Endothelial cell of umbilical vein (primary cell): Measurements from ENCODE around the gene MARK2. TPM values are rescaled to one million over a fixed set of nuclear protein-coding genes. Genes with fewer than 3 reads are reported as not detected.

ENCODE experiments used
- BruUV-seq: library from RNA; stranded (reverse); fragments of 400-500 nt; replicated peaks from 2 replicates; lab custom pipeline; 2021; lab: Mats Ljungman, UMichigan
- CTCF ChIA-PET: fragments of 300-600, 350-600 bp; sonication (Branson Sonifier 250); formaldehyde crosslinking; loops from one replicate; lab custom pipeline; 2021; ENCODE audit warnings: antibody characterized with exemption, inconsistent platforms; lab: Charles Lee
- POLR2A ChIA-PET: fragments of 300-600, 350-600 bp; sonication (Branson Sonifier 250); formaldehyde crosslinking; loops from one replicate; lab custom pipeline; 2021; ENCODE audit warnings: antibody characterized with exemption, inconsistent platforms; lab: Charles Lee
- DNase-seq: peaks from one replicate; pipeline ENCODE4 v3.0.0-alpha.2; 2011; ENCODE audit warnings: low read depth, low spot score
- FAIRE-seq: peaks from 2 replicates; lab custom pipeline; 2011; peaks lifted over from hg19 to GRCh38; lab: Jason Lieb, UNC
- H2AFZ ChIP-seq: 2 replicates; pipeline ENCODE4 v1.6.0; 2012; ENCODE audit warnings: low read depth, low read length, control low read depth, inconsistent platforms
- H3K27ac ChIP-seq: 2 replicates; pipeline ENCODE4 v1.5.1; 2011; ENCODE audit warnings: low read depth, mild to moderate bottlenecking, control low read depth, low read length, moderate library complexity; ENCODE audit not compliant: insufficient read depth
- H3K27me3 ChIP-seq, 2 experiments: 2 replicates each; pipeline versions ENCODE4 v1.6.0 to v1.6.1; 2011; ENCODE audit warnings: low read length in 2 of 2, mixed read lengths in 1 of 2; ENCODE audit not compliant: control insufficient read depth in 2 of 2, insufficient read depth in 2 of 2
- H3K36me3 ChIP-seq, 2 experiments: 2 replicates in 1 of 2; 3 replicates in 1 of 2; pipeline ENCODE4 v1.5.1; 2011; ENCODE audit warnings: low read length in 2 of 2, mild to moderate bottlenecking in 1 of 2, moderate library complexity in 1 of 2; ENCODE audit not compliant: control insufficient read depth in 2 of 2, insufficient read depth in 2 of 2; ENCODE audit errors: extremely low read depth in 1 of 2
- H3K4me1 ChIP-seq: 3 replicates; pipeline ENCODE4 v1.5.1; 2011; ENCODE audit warnings: mild to moderate bottlenecking, low read length; ENCODE audit not compliant: control insufficient read depth, insufficient read depth; ENCODE audit errors: extremely low read depth
- H3K4me2 ChIP-seq: 2 replicates; pipeline ENCODE4 v1.6.1; 2011; ENCODE audit warnings: low read length, control low read depth, mixed read lengths; ENCODE audit not compliant: insufficient read depth
- H3K4me3 ChIP-seq, 3 experiments: fragments of 200-600 bp in 1 of 3; sonication (generic), shearing (Covaris generic) in 1 of 3; replicated peaks in 1 of 3; 2 replicates each; pipeline ENCODE4 v1.5.1; 2011 to 2016; ENCODE audit warnings: control low read depth in 3 of 3, low read length in 3 of 3, mild to moderate bottlenecking in 2 of 3, inconsistent platforms in 1 of 3, low read depth in 1 of 3, moderate library complexity in 1 of 3; ENCODE audit not compliant: insufficient read depth in 1 of 3
- H3K79me2 ChIP-seq: 2 replicates; pipeline ENCODE4 v1.6.0; 2012; ENCODE audit warnings: low read length, inconsistent platforms; ENCODE audit not compliant: control insufficient read depth, insufficient read depth
- H3K9ac ChIP-seq: replicated peaks from 2 replicates; pipeline ENCODE3; 2011; ENCODE audit warnings: low read length, control low read depth; ENCODE audit not compliant: insufficient read depth; ENCODE audit errors: extremely low read depth
- H3K9me1 ChIP-seq: replicated peaks from 3 replicates; pipeline ENCODE4 v1.6.0; 2011; ENCODE audit warnings: mild to moderate bottlenecking, low read length; ENCODE audit not compliant: control insufficient read depth, insufficient read depth; ENCODE audit errors: extremely low read depth
- H3K9me3 ChIP-seq: replicated peaks from 2 replicates; pipeline ENCODE4 v1.5.1; 2012; ENCODE audit warnings: low read length, inconsistent platforms; ENCODE audit not compliant: control insufficient read depth, insufficient read depth
- H4K20me1 ChIP-seq: replicated peaks from 2 replicates; pipeline ENCODE3; 2011; ENCODE audit warnings: mild to moderate bottlenecking, low read length; ENCODE audit not compliant: control insufficient read depth, insufficient read depth; ENCODE audit errors: extremely low read depth
- EZH2 ChIP-seq: IDR thresholded peaks from 2 replicates; pipeline ENCODE4 v1.6.1; 2012; ENCODE audit warnings: borderline replicate concordance, low read depth, mild to moderate bottlenecking, moderate library complexity, low read length, inconsistent platforms; ENCODE audit not compliant: severe bottlenecking
- GATA2 ChIP-seq: IDR thresholded peaks from 2 replicates; pipeline ENCODE4 v1.7.0; 2011; ENCODE audit warnings: low read depth, mild to moderate bottlenecking, moderate library complexity, mixed read lengths, low read length; ENCODE audit not compliant: insufficient read length, insufficient read depth
- JUN ChIP-seq: IDR thresholded peaks from 2 replicates; pipeline ENCODE4 v1.6.1; 2011; ENCODE audit warnings: borderline replicate concordance, low read depth; ENCODE audit not compliant: insufficient read length, insufficient read depth
- MAX ChIP-seq: IDR thresholded peaks from 2 replicates; pipeline ENCODE4 v1.6.1; 2011; ENCODE audit not compliant: insufficient read depth, insufficient read length
- MYC ChIP-seq: IDR thresholded peaks from one replicate; pipeline ENCODE4 v1.6.1; 2011; ENCODE audit warnings: mild to moderate bottlenecking, low read depth, low read length
- POLR2A ChIP-seq: IDR thresholded peaks from 2 replicates; pipeline ENCODE4 v1.6.1; 2012; ENCODE audit warnings: low read depth, mild to moderate bottlenecking, control low read depth, low read length
- POLR2AphosphoS5 ChIP-seq: IDR thresholded peaks from 2 replicates; pipeline ENCODE4 v1.6.1; 2012; ENCODE audit warnings: low read depth, mild to moderate bottlenecking, control low read depth, low read length, moderate library complexity; ENCODE audit not compliant: insufficient read depth
- dilution Hi-C: fragments of 300-500 bp; cut with MboI; formaldehyde crosslinking; loops from one replicate; pipeline ENCODE4 v1.15.0; 2019; ENCODE audit warnings: low sequenced_read_pairs; ENCODE audit not compliant: extremely low pct_ligation_motif_present
- intact Hi-C: fragments of 100-400 bp; cut with micrococcal nuclease; formaldehyde crosslinking; loops from one replicate; pipeline ENCODE4 v1.10.0; 2022
- polyA plus RNA-seq, 4 experiments: library from polyadenylated mRNA; depleted of rRNA in 3 of 4; stranded (reverse) in 3 of 4; unstranded in 1 of 4; fragments of >200 nt; gene quantifications; 2 replicates each; pipeline versions ENCODE4 v1.2.1 to v1.2.3, GENCODE V29; 2011 to 2012; ENCODE audit warnings: missing spikeins in 1 of 4
- total RNA-seq: library from RNA; stranded (reverse); gene quantifications from 2 replicates; pipeline ENCODE4 v1.2.3, GENCODE V29; 2021
- TF ChIP-seq, protein P1 (sequence below), 2 donors: IDR thresholded peaks; 1 replicate in 1 of 2; 2 replicates in 1 of 2; pipeline ENCODE4 v1.5.1; 2011; ENCODE audit warnings: low read length in 2 of 2, mild to moderate bottlenecking in 2 of 2, moderate library complexity in 2 of 2, control low read depth in 1 of 2, inconsistent platforms in 1 of 2, low read depth in 1 of 2; ENCODE audit not compliant: insufficient read depth in 1 of 2; ENCODE audit errors: extremely low read depth in 1 of 2

The MARK2 gene
- total and polyA plus RNA-seq, 2 donors (not counting 3 experiments of a cell fraction or from before 2014, with no cell fraction given): 16.6 to 34.7 TPM

- H3K27ac ChIP-seq: no peak overlapping the region
- intact Hi-C loops: loop anchor here (2.0 kb wide), 1 partner anchor 13 kb away; no protein-coding TSS in a partner anchor
- H3K4me2 ChIP-seq: no peak overlapping the region
- H3K27me3 ChIP-seq: no peaks in the 10 kb centered on the region
- H4K20me1 ChIP-seq: peaks cover 8% of the 10 kb centered on the region
- H3K36me3 ChIP-seq: peaks cover 0 to 3% of the 10 kb centered on the region in 2 experiments
- DNase-seq (no peak), FAIRE-seq (no peak)
- no peak overlapping the region for H2AFZ ChIP-seq
- POLR2A ChIA-PET: no interaction called here
- no peaks in the 10 kb centered on the region for H3K9me1 ChIP-seq
- dilution Hi-C loops: no loop called here
- peaks cover 14% of the 10 kb centered on the region for H3K4me1 ChIP-seq
- H3K9ac ChIP-seq: no peak overlapping the region
- H3K9me3 ChIP-seq: no peaks in the 10 kb centered on the region
- H3K4me3 ChIP-seq: no peak overlapping the region
- TF ChIP-seq MYC: no peak
- TF ChIP-seq GATA2: no peak
- no peak for TF ChIP-seq EZH2
- no peak for TF ChIP-seq MAX
- TF ChIP-seq JUN: no peak
- no peak for TF ChIP-seq POLR2AphosphoS5
- TF ChIP-seq, protein P1, sequence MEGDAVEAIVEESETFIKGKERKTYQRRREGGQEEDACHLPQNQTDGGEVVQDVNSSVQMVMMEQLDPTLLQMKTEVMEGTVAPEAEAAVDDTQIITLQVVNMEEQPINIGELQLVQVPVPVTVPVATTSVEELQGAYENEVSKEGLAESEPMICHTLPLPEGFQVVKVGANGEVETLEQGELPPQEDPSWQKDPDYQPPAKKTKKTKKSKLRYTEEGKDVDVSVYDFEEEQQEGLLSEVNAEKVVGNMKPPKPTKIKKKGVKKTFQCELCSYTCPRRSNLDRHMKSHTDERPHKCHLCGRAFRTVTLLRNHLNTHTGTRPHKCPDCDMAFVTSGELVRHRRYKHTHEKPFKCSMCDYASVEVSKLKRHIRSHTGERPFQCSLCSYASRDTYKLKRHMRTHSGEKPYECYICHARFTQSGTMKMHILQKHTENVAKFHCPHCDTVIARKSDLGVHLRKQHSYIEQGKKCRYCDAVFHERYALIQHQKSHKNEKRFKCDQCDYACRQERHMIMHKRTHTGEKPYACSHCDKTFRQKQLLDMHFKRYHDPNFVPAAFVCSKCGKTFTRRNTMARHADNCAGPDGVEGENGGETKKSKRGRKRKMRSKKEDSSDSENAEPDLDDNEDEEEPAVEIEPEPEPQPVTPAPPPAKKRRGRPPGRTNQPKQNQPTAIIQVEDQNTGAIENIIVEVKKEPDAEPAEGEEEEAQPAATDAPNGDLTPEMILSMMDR (IDR thresholded peaks at IDR 0.05; ENCODE audit: extremely low read depth in 1 of 2, insufficient read depth in 1 of 2, low read depth in 1 of 2, low read length in 2 of 2): no peak
- no peak for TF ChIP-seq POLR2A
- peaks cover 88% of the 10 kb centered on the region for H3K79me2 ChIP-seq
- BruUV-seq: no TSS peak
- CTCF ChIA-PET: interaction anchor here (1.2 to 16.7 kb wide), 3 partner anchors 17 to 100 kb away, joined by 3 to 264 read pairs (median 8); no protein-coding TSS in a partner anchor
Observed at GRCh38 chr11:63845303-63845702, 6.4 kb downstream of the MARK2 start.
